ENCODE measurements around the gene PLCG2.

Gene PLCG2

DNA sequence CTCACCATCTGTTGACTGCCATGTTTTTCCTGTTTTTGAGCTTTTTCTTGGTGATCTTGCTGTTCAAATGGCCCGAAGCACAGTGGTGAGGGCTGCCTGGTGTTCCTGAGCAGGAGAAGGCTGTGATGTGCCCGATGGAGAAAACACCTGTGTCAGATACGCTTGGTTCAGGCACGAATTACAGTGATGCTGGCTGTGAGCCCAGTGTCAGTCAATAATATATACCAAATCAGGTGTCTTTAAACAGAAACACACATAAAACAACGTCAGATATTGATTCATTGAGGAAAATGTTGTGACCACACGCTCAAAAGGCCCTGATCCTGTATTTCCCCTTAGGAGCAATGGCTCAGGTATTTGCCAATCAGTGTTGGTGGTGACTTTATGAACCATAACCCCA lies 120.5 kb downstream of the PLCG2 start:
- TF ChIP-seq CREB1 (IDR thresholded peaks at IDR 0.05; ENCODE audit: low read depth) = no peak
- TF ChIP-seq NFIC (IDR thresholded peaks at IDR 0.05) = no peak
- TF ChIP-seq, protein P1, sequence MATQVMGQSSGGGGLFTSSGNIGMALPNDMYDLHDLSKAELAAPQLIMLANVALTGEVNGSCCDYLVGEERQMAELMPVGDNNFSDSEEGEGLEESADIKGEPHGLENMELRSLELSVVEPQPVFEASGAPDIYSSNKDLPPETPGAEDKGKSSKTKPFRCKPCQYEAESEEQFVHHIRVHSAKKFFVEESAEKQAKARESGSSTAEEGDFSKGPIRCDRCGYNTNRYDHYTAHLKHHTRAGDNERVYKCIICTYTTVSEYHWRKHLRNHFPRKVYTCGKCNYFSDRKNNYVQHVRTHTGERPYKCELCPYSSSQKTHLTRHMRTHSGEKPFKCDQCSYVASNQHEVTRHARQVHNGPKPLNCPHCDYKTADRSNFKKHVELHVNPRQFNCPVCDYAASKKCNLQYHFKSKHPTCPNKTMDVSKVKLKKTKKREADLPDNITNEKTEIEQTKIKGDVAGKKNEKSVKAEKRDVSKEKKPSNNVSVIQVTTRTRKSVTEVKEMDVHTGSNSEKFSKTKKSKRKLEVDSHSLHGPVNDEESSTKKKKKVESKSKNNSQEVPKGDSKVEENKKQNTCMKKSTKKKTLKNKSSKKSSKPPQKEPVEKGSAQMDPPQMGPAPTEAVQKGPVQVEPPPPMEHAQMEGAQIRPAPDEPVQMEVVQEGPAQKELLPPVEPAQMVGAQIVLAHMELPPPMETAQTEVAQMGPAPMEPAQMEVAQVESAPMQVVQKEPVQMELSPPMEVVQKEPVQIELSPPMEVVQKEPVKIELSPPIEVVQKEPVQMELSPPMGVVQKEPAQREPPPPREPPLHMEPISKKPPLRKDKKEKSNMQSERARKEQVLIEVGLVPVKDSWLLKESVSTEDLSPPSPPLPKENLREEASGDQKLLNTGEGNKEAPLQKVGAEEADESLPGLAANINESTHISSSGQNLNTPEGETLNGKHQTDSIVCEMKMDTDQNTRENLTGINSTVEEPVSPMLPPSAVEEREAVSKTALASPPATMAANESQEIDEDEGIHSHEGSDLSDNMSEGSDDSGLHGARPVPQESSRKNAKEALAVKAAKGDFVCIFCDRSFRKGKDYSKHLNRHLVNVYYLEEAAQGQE (IDR thresholded peaks at IDR 0.05; ENCODE audit: low read depth) = no peak
- no peak for TF ChIP-seq EP300 (IDR thresholded peaks at IDR 0.05; ENCODE audit: borderline replicate concordance)
- no peak for TF ChIP-seq YY1 (IDR thresholded peaks at IDR 0.05; ENCODE audit: low read depth)
- TF ChIP-seq, protein P2, sequence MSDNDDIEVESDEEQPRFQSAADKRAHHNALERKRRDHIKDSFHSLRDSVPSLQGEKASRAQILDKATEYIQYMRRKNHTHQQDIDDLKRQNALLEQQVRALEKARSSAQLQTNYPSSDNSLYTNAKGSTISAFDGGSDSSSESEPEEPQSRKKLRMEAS (IDR thresholded peaks at IDR 0.05) = no peak
- no peak for TF ChIP-seq CEBPB (IDR thresholded peaks at IDR 0.05)
- TF ChIP-seq EGR1 (IDR thresholded peaks at IDR 0.05) = no peak
- TF ChIP-seq ZBTB7A (IDR thresholded peaks at IDR 0.05; ENCODE audit: low read depth) = no peak
- no peak for TF ChIP-seq TEAD4 (IDR thresholded peaks at IDR 0.05)
- TF ChIP-seq FOXM1 (IDR thresholded peaks at IDR 0.05; ENCODE audit: borderline replicate concordance, low read depth) = no peak
- TF ChIP-seq TAF1 (IDR thresholded peaks at IDR 0.05; ENCODE audit: low read depth) = no peak
- TF ChIP-seq TCF12 (IDR thresholded peaks at IDR 0.05; ENCODE audit: low read depth) = no peak
- TF ChIP-seq RAD21 (IDR thresholded peaks at IDR 0.05; ENCODE audit: low read depth) = no peak
- TF ChIP-seq, protein P3, sequence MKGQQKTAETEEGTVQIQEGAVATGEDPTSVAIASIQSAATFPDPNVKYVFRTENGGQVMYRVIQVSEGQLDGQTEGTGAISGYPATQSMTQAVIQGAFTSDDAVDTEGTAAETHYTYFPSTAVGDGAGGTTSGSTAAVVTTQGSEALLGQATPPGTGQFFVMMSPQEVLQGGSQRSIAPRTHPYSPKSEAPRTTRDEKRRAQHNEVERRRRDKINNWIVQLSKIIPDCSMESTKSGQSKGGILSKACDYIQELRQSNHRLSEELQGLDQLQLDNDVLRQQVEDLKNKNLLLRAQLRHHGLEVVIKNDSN (IDR thresholded peaks at IDR 0.05) = no peak

DNA sequence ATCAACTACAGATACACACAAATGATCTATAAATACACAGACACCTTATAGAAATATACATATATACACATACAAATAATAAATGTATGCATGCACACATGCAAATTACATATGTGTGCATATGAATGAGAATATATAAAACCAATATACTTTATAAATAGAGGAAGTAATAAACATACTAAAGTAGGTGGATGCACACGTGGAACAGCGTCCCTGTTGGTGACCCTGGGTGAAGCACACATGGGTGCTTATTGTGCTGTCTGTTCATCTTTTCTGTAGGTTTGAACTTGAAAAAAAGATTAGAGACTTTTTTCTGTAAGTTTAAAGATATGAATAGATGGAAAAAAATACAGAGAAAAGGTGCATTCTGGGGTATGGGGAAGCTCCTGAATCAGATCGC lies 120.9 kb downstream of the PLCG2 start:
- TF ChIP-seq FOXM1 (IDR thresholded peaks at IDR 0.05; ENCODE audit: borderline replicate concordance, low read depth) (no peak), EGR1 (IDR thresholded peaks at IDR 0.05) (no peak), ZBTB7A (IDR thresholded peaks at IDR 0.05; ENCODE audit: low read depth) (no peak), CREB1 (IDR thresholded peaks at IDR 0.05; ENCODE audit: low read depth) (no peak), TCF12 (IDR thresholded peaks at IDR 0.05; ENCODE audit: low read depth) (no peak), EP300 (IDR thresholded peaks at IDR 0.05; ENCODE audit: borderline replicate concordance) (no peak), TEAD4 (IDR thresholded peaks at IDR 0.05) (no peak), CEBPB (IDR thresholded peaks at IDR 0.05) (no peak), RAD21 (IDR thresholded peaks at IDR 0.05; ENCODE audit: low read depth) (no peak), NFIC (IDR thresholded peaks at IDR 0.05) (no peak), YY1 (IDR thresholded peaks at IDR 0.05; ENCODE audit: low read depth) (no peak), TAF1 (IDR thresholded peaks at IDR 0.05; ENCODE audit: low read depth) (no peak)
- TF ChIP-seq, protein P1 (IDR thresholded peaks at IDR 0.05; ENCODE audit: low read depth) = no peak
- TF ChIP-seq, protein P3 (IDR thresholded peaks at IDR 0.05) = no peak
- TF ChIP-seq, protein P2 (IDR thresholded peaks at IDR 0.05) = no peak

DNA sequence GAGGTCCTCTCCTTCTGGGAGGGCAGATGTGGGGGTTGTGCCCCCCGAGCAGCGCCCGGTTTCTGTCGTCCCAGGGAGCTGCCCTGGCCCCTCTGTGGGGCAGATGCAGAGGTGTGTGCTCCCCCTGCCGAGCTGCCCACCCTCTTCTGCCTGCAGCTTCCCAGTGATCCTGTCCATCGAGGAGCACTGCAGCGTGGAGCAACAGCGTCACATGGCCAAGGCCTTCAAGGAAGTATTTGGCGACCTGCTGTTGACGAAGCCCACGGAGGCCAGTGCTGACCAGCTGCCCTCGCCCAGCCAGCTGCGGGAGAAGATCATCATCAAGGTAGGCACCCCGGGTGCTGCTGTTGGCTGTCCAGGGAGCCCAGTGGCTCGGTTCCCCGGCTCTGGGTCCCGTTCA lies 121.4 kb downstream of the PLCG2 start:
- TF ChIP-seq, protein P3 (IDR thresholded peaks at IDR 0.05) = no peak

DNA sequence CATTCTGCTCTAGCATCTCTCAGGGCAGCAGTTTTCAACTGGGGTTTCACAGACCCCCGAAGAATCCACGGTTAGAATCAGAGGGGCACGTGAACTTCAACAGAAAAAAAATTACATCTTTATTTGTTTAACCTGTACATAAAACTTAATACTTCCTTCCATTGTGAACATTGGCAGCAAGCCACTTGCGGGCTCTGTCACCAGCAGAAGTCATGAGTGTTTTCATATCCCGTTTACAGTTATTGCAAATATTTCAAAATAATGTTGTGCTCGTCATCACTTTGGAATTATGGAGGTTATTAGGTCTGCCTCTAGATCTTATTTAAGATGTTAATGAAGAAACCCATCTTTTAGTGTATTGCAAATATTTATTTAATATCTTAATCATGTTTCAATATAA lies 122.4 kb downstream of the PLCG2 start:
- TF ChIP-seq FOXM1 (IDR thresholded peaks at IDR 0.05; ENCODE audit: borderline replicate concordance, low read depth) (no peak), ZBTB7A (IDR thresholded peaks at IDR 0.05; ENCODE audit: low read depth) (no peak), TAF1 (IDR thresholded peaks at IDR 0.05; ENCODE audit: low read depth) (no peak), EP300 (IDR thresholded peaks at IDR 0.05; ENCODE audit: borderline replicate concordance) (no peak), EGR1 (IDR thresholded peaks at IDR 0.05) (no peak), RAD21 (IDR thresholded peaks at IDR 0.05; ENCODE audit: low read depth) (no peak)
- TF ChIP-seq, protein P2 (IDR thresholded peaks at IDR 0.05) = no peak
- TF ChIP-seq, protein P3 (IDR thresholded peaks at IDR 0.05) = no peak
- TF ChIP-seq, protein P1 (IDR thresholded peaks at IDR 0.05; ENCODE audit: low read depth) = no peak
